NCI-H82 treated with DMSO at 0.1 percent for 48 hours (cell line): Measurements from ENCODE around the gene HECTD2.

Source experiments
- DNase-seq: peaks from one replicate; lab custom pipeline; 2025; ENCODE audit not compliant: unreplicated experiment; lab: John Stamatoyannopoulos, UW

The HECTD2 gene

GRCh38 chr10:91471602-91472001, 61.5 kb downstream of the HECTD2 start:
- DNase-seq = no peak

GRCh38 chr10:91472911-91473310, 62.8 kb downstream of the HECTD2 start:
- DNase-seq = no peak

- DNase-seq = no peak
Observed at GRCh38 chr10:91474009-91474408, 63.9 kb downstream of the HECTD2 start.

GRCh38 chr10:91477236-91477635, 67.1 kb downstream of the HECTD2 start:
- no peak for DNase-seq

GRCh38 chr10:91479583-91479982, 69.4 kb downstream of the HECTD2 start:
- DNase-seq = no peak

GRCh38 chr10:91487911-91488582, 77.9 kb downstream of the HECTD2 start:
- no peak for DNase-seq

- no peak for DNase-seq
Observed at GRCh38 chr10:91493313-91493712, 83.2 kb downstream of the HECTD2 start.

GRCh38 chr10:91495402-91495801, 85.3 kb downstream of the HECTD2 start:
- no peak for DNase-seq

- no peak for DNase-seq
Observed at GRCh38 chr10:91496016-91496415, 85.9 kb downstream of the HECTD2 start.

GRCh38 chr10:91511549-91512330, 101.6 kb downstream of the HECTD2 start:
- DNase-seq = no peak

GRCh38 chr10:91512458-91512857, 102.3 kb downstream of the HECTD2 start:
- no peak for DNase-seq

GRCh38 chr10:91513598-91514424, 103.7 kb downstream of the HECTD2 start:
- no peak for DNase-seq

GRCh38 chr10:91514787-91515186, 104.6 kb downstream of the HECTD2 start:
- no peak for DNase-seq

GRCh38 chr10:91517394-91517793, 107.2 kb downstream of the HECTD2 start:
- no peak for DNase-seq

- DNase-seq = no peak
Observed at GRCh38 chr10:91519899-91520514, 109.9 kb downstream of the HECTD2 start.

GRCh38 chr10:91520661-91521060, 110.5 kb downstream of the HECTD2 start:
- no peak for DNase-seq

- DNase-seq = no peak
Observed at GRCh38 chr10:91521439-91521838, 111.3 kb downstream of the HECTD2 start.

GRCh38 chr10:91525896-91526712, 116.0 kb downstream of the HECTD2 start:
- DNase-seq = no peak

- DNase-seq = no peak
Observed at GRCh38 chr10:91528080-91528479, 117.9 kb downstream of the HECTD2 start.

GRCh38 chr10:91528768-91529167, 118.6 kb downstream of the HECTD2 start:
- DNase-seq = no peak
